Upper lobe of left lung (tissue), 4 donors: ENCODE data around the gene CRIP3.

ENCODE experiments used
- CTCF ChIP-seq, 6 experiments: fragments of 450-650 bp in 4 of 6; fragments of 200-600 bp in 2 of 6; sonication (generic) in 2 of 6; IDR thresholded peaks; one replicate each; pipeline ENCODE4 v1.5.1; 2016 to 2019; ENCODE audit warnings: antibody characterized with exemption in 6 of 6
- EP300 ChIP-seq, 4 donors: sonication (generic); formaldehyde crosslinking; IDR thresholded peaks; one replicate each; pipeline ENCODE4 v1.5.1; 2017; ENCODE audit warnings: antibody characterized with exemption in 4 of 4, control low read depth in 2 of 4

- TF ChIP-seq CTCF (IDR thresholded peaks at IDR 0.05) (no peak), EP300 (IDR thresholded peaks at IDR 0.05) (no peak)
Observed at GRCh38 chr6:43338243-43338642, 29.6 kb upstream of the CRIP3 start.
